GM10266 (cell line): ENCODE data around the gene EXOC6B.

Experiments
- DNase-seq: peaks from one replicate; pipeline ENCODE4 v3.0.0; 2012; ENCODE audit errors: extremely low spot score
- TF ChIP-seq, protein P1 (sequence below): IDR thresholded peaks from 2 replicates; pipeline ENCODE4 v1.5.1; 2012; ENCODE audit warnings: mild to moderate bottlenecking, low read depth; ENCODE audit not compliant: control insufficient read depth, insufficient read depth; ENCODE audit errors: missing control alignments

EXOC6B gene

GRCh38 chr2:72340665-72341064 lies 485.2 kb downstream of the EXOC6B start:
- no peak for DNase-seq

DNA sequence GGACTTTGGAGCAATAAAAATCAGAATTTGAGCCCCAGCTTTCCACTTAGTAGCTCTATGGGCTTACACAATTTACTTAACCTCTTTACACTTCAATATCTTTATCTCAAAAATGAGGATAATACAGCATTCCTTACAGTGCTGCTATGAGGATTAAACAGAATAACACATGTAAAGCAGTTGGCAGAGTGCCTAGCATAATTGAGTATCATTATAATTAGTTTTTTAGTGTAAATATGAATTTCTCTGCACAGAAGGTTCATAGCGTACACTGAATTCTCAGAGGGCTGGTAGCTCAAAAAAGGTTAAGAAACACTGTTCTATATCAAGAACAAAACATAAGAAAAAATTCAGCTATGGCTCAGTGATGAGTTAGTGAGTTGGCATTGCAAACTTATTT lies 487.8 kb downstream of the EXOC6B start:
- TF ChIP-seq, protein P1, sequence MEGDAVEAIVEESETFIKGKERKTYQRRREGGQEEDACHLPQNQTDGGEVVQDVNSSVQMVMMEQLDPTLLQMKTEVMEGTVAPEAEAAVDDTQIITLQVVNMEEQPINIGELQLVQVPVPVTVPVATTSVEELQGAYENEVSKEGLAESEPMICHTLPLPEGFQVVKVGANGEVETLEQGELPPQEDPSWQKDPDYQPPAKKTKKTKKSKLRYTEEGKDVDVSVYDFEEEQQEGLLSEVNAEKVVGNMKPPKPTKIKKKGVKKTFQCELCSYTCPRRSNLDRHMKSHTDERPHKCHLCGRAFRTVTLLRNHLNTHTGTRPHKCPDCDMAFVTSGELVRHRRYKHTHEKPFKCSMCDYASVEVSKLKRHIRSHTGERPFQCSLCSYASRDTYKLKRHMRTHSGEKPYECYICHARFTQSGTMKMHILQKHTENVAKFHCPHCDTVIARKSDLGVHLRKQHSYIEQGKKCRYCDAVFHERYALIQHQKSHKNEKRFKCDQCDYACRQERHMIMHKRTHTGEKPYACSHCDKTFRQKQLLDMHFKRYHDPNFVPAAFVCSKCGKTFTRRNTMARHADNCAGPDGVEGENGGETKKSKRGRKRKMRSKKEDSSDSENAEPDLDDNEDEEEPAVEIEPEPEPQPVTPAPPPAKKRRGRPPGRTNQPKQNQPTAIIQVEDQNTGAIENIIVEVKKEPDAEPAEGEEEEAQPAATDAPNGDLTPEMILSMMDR = no peak
- DNase-seq = no peak

More at GRCh38 chr2:72340665-72341064, 485.2 kb downstream of the EXOC6B start:
- TF ChIP-seq, protein P1 = no peak

- TF ChIP-seq, protein P1 = no peak
- no peak for DNase-seq
Observed at GRCh38 chr2:72332720-72333119, 493.1 kb downstream of the EXOC6B start.

GRCh38 chr2:72330652-72331051 lies 495.2 kb downstream of the EXOC6B start:
- DNase-seq = no peak

DNA sequence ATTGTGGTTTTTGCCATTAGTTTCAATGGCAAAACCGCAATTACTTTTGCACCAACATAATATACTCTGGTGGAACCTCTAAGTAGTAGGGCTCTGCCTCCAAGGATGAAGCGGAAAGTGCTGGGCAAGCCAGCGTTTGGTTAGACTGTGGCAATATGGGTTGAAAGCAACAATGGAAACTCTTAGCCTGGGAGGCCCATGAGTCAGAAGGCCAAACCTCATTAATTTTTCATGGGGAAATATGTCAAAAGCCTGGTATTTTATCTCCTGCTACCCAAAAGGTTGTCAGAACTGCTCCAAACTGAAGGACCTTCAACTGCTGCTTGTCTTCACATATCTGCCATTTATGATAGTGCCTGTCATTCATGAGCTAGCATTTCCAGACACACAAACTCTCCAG lies 499.1 kb downstream of the EXOC6B start:
- no peak for DNase-seq
- TF ChIP-seq, protein P1 = no peak

More at GRCh38 chr2:72330652-72331051, 495.2 kb downstream of the EXOC6B start:
- TF ChIP-seq, protein P1 = no peak

DNA sequence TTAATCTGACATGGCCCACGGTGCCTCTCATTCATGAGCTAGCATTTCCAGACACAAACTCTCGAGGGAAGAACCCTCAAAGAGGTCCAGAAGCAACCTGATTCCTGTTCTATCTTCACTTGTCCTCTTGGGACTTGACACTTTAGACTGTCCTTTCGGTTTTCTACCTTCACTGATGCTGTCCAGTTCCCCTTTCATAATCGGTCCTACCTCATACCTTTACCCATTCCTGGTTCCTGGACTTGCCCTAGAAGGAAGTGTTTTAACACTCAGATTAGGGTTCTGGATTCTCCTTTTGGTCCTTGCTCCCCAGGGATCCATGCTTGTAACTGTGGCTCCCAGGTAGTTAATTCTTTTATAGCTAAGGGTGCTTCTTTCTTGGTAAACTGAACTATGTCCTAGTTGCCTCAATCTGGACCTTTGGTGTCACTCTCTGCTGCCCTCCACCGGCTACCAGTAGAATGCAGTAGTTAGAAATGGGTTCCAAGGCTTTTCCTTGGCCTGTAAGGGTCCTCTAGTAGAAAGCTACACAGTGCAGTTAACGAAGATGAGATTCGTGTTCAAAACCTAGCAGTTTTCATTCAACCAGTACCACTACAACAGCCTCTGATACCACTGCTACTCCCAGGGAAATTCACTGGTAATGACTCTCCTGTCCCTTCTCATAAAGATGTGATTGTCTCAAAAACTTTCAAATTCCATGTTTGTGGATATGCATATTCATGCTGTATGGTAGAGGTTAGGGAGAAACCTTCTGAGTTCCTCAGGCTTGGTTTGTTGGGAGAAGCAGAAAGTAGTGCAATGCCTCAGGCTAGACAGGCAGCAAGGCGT lies 500.0 kb downstream of the EXOC6B start:
- DNase-seq = peak; percentile 16
- TF ChIP-seq, protein P1 = peak; percentile 66

DNA sequence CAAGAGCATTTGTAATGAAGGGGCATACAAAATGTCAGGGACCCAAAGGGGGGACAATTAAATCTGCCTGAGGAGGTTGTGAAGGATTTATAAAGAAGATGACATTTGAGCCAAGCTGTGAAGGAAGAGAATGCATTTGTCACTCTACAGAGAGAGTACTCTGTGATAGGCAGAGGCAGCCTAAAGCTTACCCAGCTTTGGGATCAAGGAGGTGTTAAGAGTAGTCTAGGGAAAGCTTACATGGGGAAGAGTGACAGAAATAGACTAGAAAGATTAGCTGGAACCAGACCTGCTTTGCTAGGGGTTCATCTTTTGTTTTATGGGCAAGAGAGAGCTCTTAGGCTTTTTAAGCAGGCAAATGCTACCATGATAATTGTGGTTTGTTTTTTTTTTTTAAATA lies 509.1 kb downstream of the EXOC6B start:
- DNase-seq = no peak
- TF ChIP-seq, protein P1 = no peak
